GM06990 (cell line): ENCODE data around the gene ITPRIP.

Source experiments
- DNase-seq: peaks from one replicate; pipeline ENCODE4 v3.0.0-alpha.2; 2011; ENCODE audit not compliant: insufficient read length; ENCODE audit errors: extremely low read depth
- H3K27me3 ChIP-seq: replicated peaks from 2 replicates; pipeline ENCODE4 v1.6.0; 2011; ENCODE audit warnings: low read length; ENCODE audit not compliant: control insufficient read depth, insufficient read depth
- H3K36me3 ChIP-seq: 2 replicates; pipeline ENCODE4 v1.5.1; 2011; ENCODE audit warnings: low read length; ENCODE audit not compliant: control insufficient read depth, insufficient read depth
- H3K4me3 ChIP-seq: replicated peaks from 2 replicates; pipeline ENCODE4 v1.5.1; 2011; ENCODE audit warnings: low read depth, mild to moderate bottlenecking, control low read depth, low read length
- TF ChIP-seq, protein P1 (sequence below): IDR thresholded peaks from 2 replicates; pipeline ENCODE4 v1.5.1; 2011; ENCODE audit warnings: low read length, control low read depth, mild to moderate bottlenecking, inconsistent platforms; ENCODE audit not compliant: insufficient read depth, poor library complexity, severe bottlenecking

The ITPRIP gene

DNA sequence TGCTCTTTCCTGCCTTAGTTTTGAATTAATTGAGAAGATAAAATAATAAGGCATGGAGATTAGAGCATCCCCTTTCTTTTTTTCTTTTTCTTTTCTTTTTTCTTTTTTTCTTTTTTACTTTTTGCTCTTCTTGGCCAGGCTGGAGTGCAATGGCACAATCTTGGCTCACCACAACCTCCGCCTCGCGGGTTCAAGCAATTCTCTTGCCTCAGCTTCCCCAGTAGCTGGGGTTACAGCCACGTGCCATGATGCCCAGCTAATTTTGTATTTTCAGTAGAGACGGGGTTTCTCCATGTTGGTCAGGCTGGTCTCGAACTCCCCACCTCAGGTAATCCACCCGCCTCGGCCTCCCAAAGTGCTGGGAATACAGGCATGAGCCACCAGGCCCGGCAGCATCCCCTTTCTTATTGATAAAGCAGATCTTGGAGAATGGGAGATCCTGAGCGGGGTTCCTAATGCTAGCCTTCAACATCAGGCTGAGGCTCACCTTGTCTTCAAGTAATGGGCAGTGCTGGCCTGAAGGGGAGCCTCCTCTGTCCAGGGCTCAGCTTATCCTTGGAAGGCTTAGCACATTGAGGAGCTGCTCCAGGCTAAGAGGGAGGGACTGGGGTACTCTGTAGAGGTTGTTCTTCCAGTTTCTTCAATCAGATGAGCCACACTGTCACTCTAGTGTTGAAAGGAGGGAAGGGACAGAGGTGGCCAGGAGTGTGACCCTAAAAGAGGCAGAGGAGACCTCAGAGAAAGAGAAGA lies 41.4 kb downstream of the ITPRIP start:
- DNase-seq, result no peak

DNA sequence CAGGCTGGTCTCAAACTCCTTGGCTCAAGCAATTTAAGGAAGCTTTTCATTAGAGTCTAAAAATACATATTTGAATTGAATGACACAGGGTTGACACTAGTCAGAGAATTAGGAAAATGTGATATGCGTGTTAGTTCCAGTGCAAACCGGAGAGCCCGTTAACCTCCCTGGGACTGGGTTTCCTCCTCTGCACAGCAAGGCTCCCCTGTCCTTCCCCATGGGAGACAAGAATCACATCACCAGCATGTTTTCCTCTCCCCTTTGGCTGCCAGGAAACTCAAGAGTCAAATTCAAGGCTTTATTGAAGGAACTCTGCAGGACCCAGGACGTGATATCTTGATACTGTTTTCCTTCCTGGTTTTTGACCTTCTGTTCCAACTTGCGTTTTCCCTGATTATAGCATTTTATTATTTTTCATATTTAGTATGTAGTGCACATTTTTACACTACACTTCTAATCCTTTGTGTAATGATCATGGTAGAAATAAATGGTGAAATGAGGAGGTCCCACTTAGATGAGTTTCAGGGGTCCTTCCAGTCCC lies 44.4 kb downstream of the ITPRIP start:
- H3K4me3 ChIP-seq, result no peak overlapping the region
- TF ChIP-seq, protein P1, sequence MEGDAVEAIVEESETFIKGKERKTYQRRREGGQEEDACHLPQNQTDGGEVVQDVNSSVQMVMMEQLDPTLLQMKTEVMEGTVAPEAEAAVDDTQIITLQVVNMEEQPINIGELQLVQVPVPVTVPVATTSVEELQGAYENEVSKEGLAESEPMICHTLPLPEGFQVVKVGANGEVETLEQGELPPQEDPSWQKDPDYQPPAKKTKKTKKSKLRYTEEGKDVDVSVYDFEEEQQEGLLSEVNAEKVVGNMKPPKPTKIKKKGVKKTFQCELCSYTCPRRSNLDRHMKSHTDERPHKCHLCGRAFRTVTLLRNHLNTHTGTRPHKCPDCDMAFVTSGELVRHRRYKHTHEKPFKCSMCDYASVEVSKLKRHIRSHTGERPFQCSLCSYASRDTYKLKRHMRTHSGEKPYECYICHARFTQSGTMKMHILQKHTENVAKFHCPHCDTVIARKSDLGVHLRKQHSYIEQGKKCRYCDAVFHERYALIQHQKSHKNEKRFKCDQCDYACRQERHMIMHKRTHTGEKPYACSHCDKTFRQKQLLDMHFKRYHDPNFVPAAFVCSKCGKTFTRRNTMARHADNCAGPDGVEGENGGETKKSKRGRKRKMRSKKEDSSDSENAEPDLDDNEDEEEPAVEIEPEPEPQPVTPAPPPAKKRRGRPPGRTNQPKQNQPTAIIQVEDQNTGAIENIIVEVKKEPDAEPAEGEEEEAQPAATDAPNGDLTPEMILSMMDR, result no peak
- H3K36me3 ChIP-seq, result no peaks in the 10 kb centered on the region
- no peak for DNase-seq
- H3K27me3 ChIP-seq, result no peaks in the 10 kb centered on the region

More for the DNA sequence above, 41.4 kb downstream of the ITPRIP start:
- Histone ChIP-seq H3K36me3 (no peaks in the 10 kb centered on the region), H3K4me3 (no peak overlapping the region), H3K27me3 (no peaks in the 10 kb centered on the region; the same call in none of the 2 replicates)
- TF ChIP-seq, protein P1, result no peak

DNA sequence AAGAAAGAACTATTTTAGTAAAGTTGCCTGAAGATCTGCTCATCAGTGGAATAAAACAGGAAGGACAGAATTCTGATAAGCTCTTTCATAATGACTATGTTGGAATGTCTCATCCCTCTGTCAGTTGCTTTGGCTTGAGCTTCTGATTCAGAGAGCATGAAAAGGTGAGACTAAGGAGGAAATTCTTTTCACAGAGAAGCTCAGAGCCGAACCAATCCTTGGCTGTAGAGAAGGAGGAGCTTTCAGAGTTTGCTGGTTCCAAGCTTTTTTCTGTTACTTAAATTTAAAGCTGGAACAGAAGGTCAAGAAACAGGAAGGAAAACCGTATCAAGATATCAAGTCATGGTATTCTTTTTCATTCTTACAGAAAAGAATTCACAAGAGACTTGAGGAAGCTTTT lies 45.3 kb downstream of the ITPRIP start:
- no peak for DNase-seq
- TF ChIP-seq, protein P1, result no peak
- H3K27me3 ChIP-seq, result no peaks in the 10 kb centered on the region
- H3K4me3 ChIP-seq, result no peak overlapping the region
- H3K36me3 ChIP-seq, result no peaks in the 10 kb centered on the region

DNA sequence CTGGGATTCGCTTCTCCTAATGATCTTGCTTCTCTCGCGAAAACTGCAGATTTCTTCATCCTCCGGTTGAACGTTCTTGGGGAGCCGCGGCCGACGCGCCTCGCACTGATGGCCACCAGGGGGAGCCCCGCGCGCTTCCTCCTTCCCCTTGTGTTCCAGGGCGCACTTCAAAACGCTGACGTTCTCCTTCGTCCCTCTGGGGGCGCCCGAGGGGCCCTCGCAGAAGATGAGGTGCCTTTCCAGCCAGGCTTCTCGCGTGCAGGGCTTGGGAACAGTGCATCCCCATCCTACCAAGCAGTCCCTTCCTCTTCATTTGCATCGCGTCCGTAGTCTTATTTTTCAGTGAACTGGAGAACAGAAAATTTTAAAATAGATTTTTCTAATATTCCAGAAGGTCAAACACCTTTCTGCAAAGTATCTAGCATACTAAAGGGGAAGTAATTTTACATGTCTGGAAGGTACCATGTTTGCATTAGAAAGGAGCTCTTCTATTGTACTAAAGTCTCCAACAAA lies 46.8 kb downstream of the ITPRIP start:
- no peaks in the 10 kb centered on the region for H3K36me3 ChIP-seq
- H3K27me3 ChIP-seq, result no peaks in the 10 kb centered on the region
- H3K4me3 ChIP-seq, result no peak overlapping the region
- TF ChIP-seq, protein P1, result peak; percentile 100
- peak; percentile 81 for DNase-seq

DNA sequence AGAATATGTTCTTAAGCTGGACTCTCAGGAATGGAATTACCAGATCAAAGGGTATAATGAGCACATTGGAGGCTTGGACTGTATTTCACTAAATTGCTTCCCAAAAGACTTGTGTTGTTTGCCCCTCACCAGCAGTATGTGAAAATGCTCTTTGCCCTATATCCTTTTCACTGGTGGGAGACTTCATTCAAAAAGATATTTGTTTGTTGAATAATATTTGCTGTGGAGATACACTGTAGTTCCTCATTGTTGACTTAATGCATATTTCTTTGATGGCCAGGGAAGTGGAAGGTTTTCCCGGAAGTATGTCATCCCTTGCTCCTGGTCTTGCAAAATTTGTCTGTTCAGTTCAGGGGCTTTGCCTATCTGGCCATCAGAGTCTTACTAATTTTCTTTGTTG lies 49.9 kb downstream of the ITPRIP start:
- no peak for DNase-seq
- no peaks in the 10 kb centered on the region for H3K27me3 ChIP-seq
- H3K4me3 ChIP-seq, result no peak overlapping the region
- H3K36me3 ChIP-seq, result no peaks in the 10 kb centered on the region
- TF ChIP-seq, protein P1, result no peak
